ENCODE data around the gene SLC25A26.

The SLC25A26 gene

GRCh38 chr3:66220602-66221377 lies at the start of gene SLC25A26:
Gene SLC25A26, plus strand, starts transcription at chr3:66221001. Its CDS starts 94 bp downstream, at chr3:66221095.
- peak within 1 kb of the TSS; percentile 80 for H3K4me3 ChIP-seq (ENCODE audit: low read depth, low read length)
- DNase-seq (ENCODE audit: low read depth, low spot score), result peak; percentile 65
- ChIA-PET CTCF (interaction anchor here (1.0 to 1.5 kb wide), 3 partner anchors 15 to 1690 kb away, joined by 3 to 8 read pairs (median 5); no protein-coding TSS in a partner anchor), POLR2A (no interaction called here)
- no peak for TF ChIP-seq CTCF (IDR thresholded peaks at IDR 0.05; ENCODE audit: insufficient read depth, low read length, missing control alignments)

- DNase-seq (ENCODE audit: low read depth, low spot score), result no peak
- CTCF ChIA-PET, result interaction anchor here (1.0 kb wide), 1 partner anchor 18 kb away, joined by 4 read pairs; no protein-coding TSS in a partner anchor
- POLR2A ChIA-PET, result no interaction called here
- TF ChIP-seq CTCF (IDR thresholded peaks at IDR 0.05; ENCODE audit: insufficient read depth, low read length, missing control alignments), result no peak
- H3K4me3 ChIP-seq (ENCODE audit: low read depth, low read length), result no peak overlapping the region
Measured at GRCh38 chr3:66172394-66172793, 48.4 kb upstream of the SLC25A26 start.

- DNase-seq (ENCODE audit: low read depth, low spot score), result no peak
Measured at GRCh38 chr3:66177026-66177425, 43.8 kb upstream of the SLC25A26 start.

GRCh38 chr3:66178206-66178605 lies 42.6 kb upstream of the SLC25A26 start:
- TF ChIP-seq CTCF (IDR thresholded peaks at IDR 0.05; ENCODE audit: insufficient read depth, low read length, missing control alignments), result no peak
- DNase-seq (ENCODE audit: low read depth, low spot score), result no peak
- CTCF ChIA-PET, result interaction anchor here (1.7 kb wide), 1 partner anchor 13 kb away, joined by 4 read pairs; no protein-coding TSS in a partner anchor
- POLR2A ChIA-PET, result no interaction called here
- H3K4me3 ChIP-seq (ENCODE audit: low read depth, low read length), result no peak overlapping the region

More at GRCh38 chr3:66177026-66177425, 43.8 kb upstream of the SLC25A26 start:
- ChIA-PET CTCF (interaction anchor here (0.6 to 1.7 kb wide), 2 partner anchors 14 to 349 kb away, joined by 3 to 4 read pairs; no protein-coding TSS in a partner anchor), POLR2A (no interaction called here)
- no peak overlapping the region for H3K4me3 ChIP-seq (ENCODE audit: low read depth, low read length)
- TF ChIP-seq CTCF (IDR thresholded peaks at IDR 0.05; ENCODE audit: insufficient read depth, low read length, missing control alignments), result no peak

- no peak for TF ChIP-seq CTCF (IDR thresholded peaks at IDR 0.05; ENCODE audit: insufficient read depth, low read length, missing control alignments)
- H3K4me3 ChIP-seq (ENCODE audit: low read depth, low read length), result no peak overlapping the region
- CTCF ChIA-PET, result interaction anchor here (3.7 kb wide), 1 partner anchor 15 kb away, joined by 20 read pairs; no protein-coding TSS in a partner anchor
- POLR2A ChIA-PET, result no interaction called here
- no peak for DNase-seq (ENCODE audit: low read depth, low spot score)
Measured at GRCh38 chr3:66179793-66180192, 41.0 kb upstream of the SLC25A26 start.

- ChIA-PET POLR2A (no interaction called here), CTCF (interaction anchor here (0.7 to 3.7 kb wide), 3 partner anchors 13 to 1081 kb away, joined by 3 to 20 read pairs (median 3); no protein-coding TSS in a partner anchor)
- DNase-seq (ENCODE audit: low read depth, low spot score), result no peak
- no peak overlapping the region for H3K4me3 ChIP-seq (ENCODE audit: low read depth, low read length)
- no peak for TF ChIP-seq CTCF (IDR thresholded peaks at IDR 0.05; ENCODE audit: insufficient read depth, low read length, missing control alignments)
Measured at GRCh38 chr3:66181764-66182163, 39.0 kb upstream of the SLC25A26 start.
